ENCODE results near the gene ARFRP1.
"Not testable (repeated sequence)": the region's sequence is repeated elsewhere in the genome, so short reads cannot be mapped to it uniquely, and the experiment has no call there.

Gene ARFRP1

GRCh38 chr20:63671695-63672094 lies 36.1 kb downstream of the ARFRP1 start:
- DNase-seq, result not testable (repeated sequence)

GRCh38 chr20:63668351-63668750 lies 39.4 kb downstream of the ARFRP1 start:
- DNase-seq, result no peak

GRCh38 chr20:63667858-63668257 lies 39.9 kb downstream of the ARFRP1 start:
- DNase-seq, result no peak

GRCh38 chr20:63665708-63666107 lies 42.1 kb downstream of the ARFRP1 start:
- no peak for DNase-seq

- no peak for DNase-seq
Measured at GRCh38 chr20:63664861-63665594, 42.7 kb downstream of the ARFRP1 start.

GRCh38 chr20:63664143-63664851 lies 43.5 kb downstream of the ARFRP1 start:
- DNase-seq, result no peak

- no peak for DNase-seq
Measured at GRCh38 chr20:63663332-63664066, 44.3 kb downstream of the ARFRP1 start.

GRCh38 chr20:63662813-63663189 lies 45.0 kb downstream of the ARFRP1 start:
- DNase-seq, result no peak

- DNase-seq, result no peak
Measured at GRCh38 chr20:63661959-63662812, 45.6 kb downstream of the ARFRP1 start.

GRCh38 chr20:63661108-63661507 lies 46.7 kb downstream of the ARFRP1 start:
- DNase-seq, result no peak

- DNase-seq, result no peak
Measured at GRCh38 chr20:63660622-63661021, 47.2 kb downstream of the ARFRP1 start.

GRCh38 chr20:63660174-63660573 lies 47.6 kb downstream of the ARFRP1 start:
- not testable (repeated sequence) for DNase-seq

GRCh38 chr20:63659370-63659769 lies 48.4 kb downstream of the ARFRP1 start:
- no peak for DNase-seq

- DNase-seq, result no peak
Measured at GRCh38 chr20:63658749-63659187, 49.0 kb downstream of the ARFRP1 start.

GRCh38 chr20:63657937-63658748 lies 49.6 kb downstream of the ARFRP1 start, which contains the start of gene RTEL1:
Gene RTEL1 (plus strand): TSS chr20:63658312. CDS start chr20:63659403, 1,091 bp downstream.
- peak; percentile 86 for DNase-seq

GRCh38 chr20:63657260-63657936 lies 50.4 kb downstream of the ARFRP1 start:
- no peak for DNase-seq

- no peak for DNase-seq
Measured at GRCh38 chr20:63656451-63656850, 51.3 kb downstream of the ARFRP1 start.

GRCh38 chr20:63655249-63655648 lies 52.5 kb downstream of the ARFRP1 start:
- no peak for DNase-seq

- no peak for DNase-seq
Measured at GRCh38 chr20:63653974-63654668, 53.7 kb downstream of the ARFRP1 start.

Data from activated gamma-delta T cell treated with Interleukin-2 at 50 U/mL for 16 hours (primary cell).